Measurements from ENCODE around the gene C7orf33. TPM values are rescaled to one million over a fixed set of nuclear protein-coding genes. Genes with fewer than 3 reads are reported as not detected.

The C7orf33 gene
- total RNA-seq, 1 experiment from 2014 or later = not detected

- H3K27ac Mint-ChIP-seq = peak overlapping the region; percentile 98
- H3K27me3 Mint-ChIP-seq (ENCODE audit: low read depth) = peaks cover 3% of the 10 kb centered on the region; the same call in 1 of the 2 replicates
- H3K36me3 Mint-ChIP-seq = peaks cover 15% of the 10 kb centered on the region
- peaks cover 56% of the 10 kb centered on the region for H3K4me1 Mint-ChIP-seq
- TF ChIP-seq, protein P1, sequence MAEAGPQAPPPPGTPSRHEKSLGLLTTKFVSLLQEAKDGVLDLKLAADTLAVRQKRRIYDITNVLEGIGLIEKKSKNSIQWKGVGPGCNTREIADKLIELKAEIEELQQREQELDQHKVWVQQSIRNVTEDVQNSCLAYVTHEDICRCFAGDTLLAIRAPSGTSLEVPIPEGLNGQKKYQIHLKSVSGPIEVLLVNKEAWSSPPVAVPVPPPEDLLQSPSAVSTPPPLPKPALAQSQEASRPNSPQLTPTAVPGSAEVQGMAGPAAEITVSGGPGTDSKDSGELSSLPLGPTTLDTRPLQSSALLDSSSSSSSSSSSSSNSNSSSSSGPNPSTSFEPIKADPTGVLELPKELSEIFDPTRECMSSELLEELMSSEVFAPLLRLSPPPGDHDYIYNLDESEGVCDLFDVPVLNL (CRISPR knock-in tag; IDR thresholded peaks at IDR 0.05; ENCODE audit: borderline replicate concordance, low read depth) = no peak
- TF ChIP-seq GRHL2 (CRISPR knock-in tag; IDR thresholded peaks at IDR 0.05; ENCODE audit: insufficient replicate concordance, severe bottlenecking) (no peak), RORB (CRISPR knock-in tag; IDR thresholded peaks at IDR 0.05) (no peak), RELA (CRISPR knock-in tag; IDR thresholded peaks at IDR 0.05; ENCODE audit: borderline replicate concordance) (no peak), ATF3 (CRISPR knock-in tag; conservative IDR thresholded peaks at IDR 0.05) (no peak), ATF6 (CRISPR knock-in tag; IDR thresholded peaks at IDR 0.05) (no peak), SOX15 (CRISPR knock-in tag; IDR thresholded peaks at IDR 0.05) (no peak), ARID4B (CRISPR knock-in tag; IDR thresholded peaks at IDR 0.05; ENCODE audit: borderline replicate concordance) (no peak), ZNF396 (CRISPR knock-in tag; IDR thresholded peaks at IDR 0.05; ENCODE audit: borderline replicate concordance) (no peak), MYBL2 (CRISPR knock-in tag; IDR thresholded peaks at IDR 0.05) (no peak), NR3C1 (CRISPR knock-in tag; conservative IDR thresholded peaks at IDR 0.05; ENCODE audit: low read depth) (no peak), ETV6 (CRISPR knock-in tag; IDR thresholded peaks at IDR 0.05) (no peak), SMAD3 (CRISPR knock-in tag; IDR thresholded peaks at IDR 0.05; ENCODE audit: borderline replicate concordance) (no peak), JAZF1 (CRISPR knock-in tag; IDR thresholded peaks at IDR 0.05) (no peak), CBFB (CRISPR knock-in tag; IDR thresholded peaks at IDR 0.05; ENCODE audit: low read depth) (no peak)
- TF ChIP-seq, protein P2, sequence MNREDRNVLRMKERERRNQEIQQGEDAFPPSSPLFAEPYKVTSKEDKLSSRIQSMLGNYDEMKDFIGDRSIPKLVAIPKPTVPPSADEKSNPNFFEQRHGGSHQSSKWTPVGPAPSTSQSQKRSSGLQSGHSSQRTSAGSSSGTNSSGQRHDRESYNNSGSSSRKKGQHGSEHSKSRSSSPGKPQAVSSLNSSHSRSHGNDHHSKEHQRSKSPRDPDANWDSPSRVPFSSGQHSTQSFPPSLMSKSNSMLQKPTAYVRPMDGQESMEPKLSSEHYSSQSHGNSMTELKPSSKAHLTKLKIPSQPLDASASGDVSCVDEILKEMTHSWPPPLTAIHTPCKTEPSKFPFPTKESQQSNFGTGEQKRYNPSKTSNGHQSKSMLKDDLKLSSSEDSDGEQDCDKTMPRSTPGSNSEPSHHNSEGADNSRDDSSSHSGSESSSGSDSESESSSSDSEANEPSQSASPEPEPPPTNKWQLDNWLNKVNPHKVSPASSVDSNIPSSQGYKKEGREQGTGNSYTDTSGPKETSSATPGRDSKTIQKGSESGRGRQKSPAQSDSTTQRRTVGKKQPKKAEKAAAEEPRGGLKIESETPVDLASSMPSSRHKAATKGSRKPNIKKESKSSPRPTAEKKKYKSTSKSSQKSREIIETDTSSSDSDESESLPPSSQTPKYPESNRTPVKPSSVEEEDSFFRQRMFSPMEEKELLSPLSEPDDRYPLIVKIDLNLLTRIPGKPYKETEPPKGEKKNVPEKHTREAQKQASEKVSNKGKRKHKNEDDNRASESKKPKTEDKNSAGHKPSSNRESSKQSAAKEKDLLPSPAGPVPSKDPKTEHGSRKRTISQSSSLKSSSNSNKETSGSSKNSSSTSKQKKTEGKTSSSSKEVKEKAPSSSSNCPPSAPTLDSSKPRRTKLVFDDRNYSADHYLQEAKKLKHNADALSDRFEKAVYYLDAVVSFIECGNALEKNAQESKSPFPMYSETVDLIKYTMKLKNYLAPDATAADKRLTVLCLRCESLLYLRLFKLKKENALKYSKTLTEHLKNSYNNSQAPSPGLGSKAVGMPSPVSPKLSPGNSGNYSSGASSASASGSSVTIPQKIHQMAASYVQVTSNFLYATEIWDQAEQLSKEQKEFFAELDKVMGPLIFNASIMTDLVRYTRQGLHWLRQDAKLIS (CRISPR knock-in tag; IDR thresholded peaks at IDR 0.05; ENCODE audit: borderline replicate concordance) = no peak
- TF ChIP-seq, protein P3, sequence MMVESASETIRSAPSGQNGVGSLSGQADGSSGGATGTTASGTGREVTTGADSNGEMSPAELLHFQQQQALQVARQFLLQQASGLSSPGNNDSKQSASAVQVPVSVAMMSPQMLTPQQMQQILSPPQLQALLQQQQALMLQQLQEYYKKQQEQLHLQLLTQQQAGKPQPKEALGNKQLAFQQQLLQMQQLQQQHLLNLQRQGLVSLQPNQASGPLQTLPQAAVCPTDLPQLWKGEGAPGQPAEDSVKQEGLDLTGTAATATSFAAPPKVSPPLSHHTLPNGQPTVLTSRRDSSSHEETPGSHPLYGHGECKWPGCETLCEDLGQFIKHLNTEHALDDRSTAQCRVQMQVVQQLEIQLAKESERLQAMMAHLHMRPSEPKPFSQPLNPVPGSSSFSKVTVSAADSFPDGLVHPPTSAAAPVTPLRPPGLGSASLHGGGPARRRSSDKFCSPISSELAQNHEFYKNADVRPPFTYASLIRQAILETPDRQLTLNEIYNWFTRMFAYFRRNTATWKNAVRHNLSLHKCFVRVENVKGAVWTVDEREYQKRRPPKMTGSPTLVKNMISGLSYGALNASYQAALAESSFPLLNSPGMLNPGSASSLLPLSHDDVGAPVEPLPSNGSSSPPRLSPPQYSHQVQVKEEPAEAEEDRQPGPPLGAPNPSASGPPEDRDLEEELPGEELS (CRISPR knock-in tag; IDR thresholded peaks at IDR 0.05) = no peak
- DNase-seq (ENCODE audit: low spot score) (no peak), ATAC-seq (peak; percentile 90)
- H3K4me3 Mint-ChIP-seq = peak overlapping the region; percentile 26; the same call in 1 of the 2 replicates
- H3K9me3 Mint-ChIP-seq = peaks cover 10% of the 10 kb centered on the region
- CTCF ChIA-PET = interaction anchor here (0.9 to 1.0 kb wide), 2 partner anchors 32 to 38 kb away, joined by 3 to 4 read pairs; no protein-coding TSS in a partner anchor
- POLR2A ChIA-PET = interaction anchor here (0.5 kb wide), 1 partner anchor 50 kb away, joined by 3 read pairs; no protein-coding TSS in a partner anchor
Observed at GRCh38 chr7:148607151-148607661, 16.6 kb downstream of the C7orf33 start.
